WTC11 (cell line): ENCODE measurements around the gene GPR176. TPM values are rescaled to one million over a fixed set of nuclear protein-coding genes. Genes with fewer than 3 reads are reported as not detected.

ENCODE experiments used
- ATAC-seq: fragments of 200-7000 bp; cut with Tn5 transposase; 2 replicates; pipeline ENCODE4 v1.10.0; 2021; ENCODE audit warnings: mild to moderate bottlenecking, moderate library complexity
- CTCF ChIA-PET: fragments of 300-600 bp; sonication (Branson Sonifier 250); formaldehyde crosslinking; loops from one replicate; lab custom pipeline; 2021; ENCODE audit warnings: antibody characterized with exemption; lab: Charles Lee
- POLR2A ChIA-PET: fragments of 350-600 bp; sonication (Branson Sonifier 250); formaldehyde crosslinking; loops from one replicate; lab custom pipeline; 2021; ENCODE audit warnings: antibody characterized with exemption; lab: Charles Lee
- DNase-seq: peaks from one replicate; pipeline ENCODE4 v3.0.0; 2021; ENCODE audit warnings: low spot score
- H3K27ac Mint-ChIP-seq: 2 replicates; pipeline ENCODE4 v1.8.0; 2021; ENCODE audit warnings: mixed read lengths
- H3K27me3 Mint-ChIP-seq: 2 replicates; pipeline ENCODE4 v1.8.0; 2021; ENCODE audit warnings: low read depth, mild to moderate bottlenecking, moderate library complexity, mixed read lengths
- H3K36me3 Mint-ChIP-seq: 2 replicates; pipeline ENCODE4 v1.8.0; 2021; ENCODE audit warnings: mixed read lengths
- H3K4me1 Mint-ChIP-seq: 2 replicates; pipeline ENCODE4 v1.8.0; 2022; ENCODE audit warnings: mixed read lengths
- H3K4me3 Mint-ChIP-seq: 2 replicates; pipeline ENCODE4 v1.8.0; 2021; ENCODE audit warnings: mild to moderate bottlenecking, moderate library complexity, mixed read lengths
- H3K9me3 Mint-ChIP-seq: 2 replicates; pipeline ENCODE4 v1.8.0; 2021; ENCODE audit warnings: mixed read lengths
- ATF6 ChIP-seq: sonication (generic); formaldehyde crosslinking; IDR thresholded peaks from 2 replicates; pipeline ENCODE4 v1.8.1; 2023; ENCODE audit warnings: mild to moderate bottlenecking, missing genetic modification reagents
- CDX4 ChIP-seq: fragments of 250-450 bp; sonication (Bioruptor Pico); IDR thresholded peaks from 2 replicates; pipeline ENCODE4 v1.9.0; 2021; ENCODE audit warnings: moderate library complexity, mild to moderate bottlenecking, inconsistent platforms, borderline replicate concordance
- CREM ChIP-seq: sonication (generic); formaldehyde crosslinking; IDR thresholded peaks from 2 replicates; pipeline ENCODE4 v1.8.1; 2022; ENCODE audit warnings: mild to moderate bottlenecking, missing genetic modification reagents, moderate library complexity
- CTCF ChIP-seq: fragments of 200-600 bp; IDR thresholded peaks from 2 replicates; pipeline ENCODE4 v1.8.0; 2022; ENCODE audit warnings: antibody characterized with exemption
- MYBL2 ChIP-seq: sonication (generic); formaldehyde crosslinking; IDR thresholded peaks from 2 replicates; pipeline ENCODE4 v1.8.1; 2023; ENCODE audit warnings: mild to moderate bottlenecking, moderate library complexity, missing genetic modification reagents
- NFE2L1 ChIP-seq: sonication (generic); formaldehyde crosslinking; IDR thresholded peaks from 2 replicates; pipeline ENCODE4 v1.8.1; 2023; ENCODE audit warnings: missing genetic modification reagents
- NR3C1 ChIP-seq: sonication (generic); formaldehyde crosslinking; conservative IDR thresholded peaks from 2 replicates; pipeline ENCODE4 v1.8.1; 2023; ENCODE audit warnings: low read depth, mild to moderate bottlenecking, missing genetic modification reagents
- PRDM15 ChIP-seq: sonication (generic); formaldehyde crosslinking; IDR thresholded peaks from 2 replicates; pipeline ENCODE4 v1.8.0; 2022; ENCODE audit warnings: missing genetic modification reagents
- PRRX2 ChIP-seq: fragments of 250-450 bp; sonication (Bioruptor Pico); IDR thresholded peaks from 2 replicates; pipeline ENCODE4 v1.8.0; 2021; ENCODE audit warnings: mild to moderate bottlenecking
- SMAD4 ChIP-seq: sonication (generic); formaldehyde crosslinking; IDR thresholded peaks from 2 replicates; pipeline ENCODE4 v1.8.0; 2022; ENCODE audit warnings: mild to moderate bottlenecking, missing genetic modification reagents
- STAT6 ChIP-seq: sonication (generic); formaldehyde crosslinking; conservative IDR thresholded peaks from 2 replicates; pipeline ENCODE4 v1.8.1; 2023; ENCODE audit warnings: mild to moderate bottlenecking, low read depth, missing genetic modification reagents, moderate library complexity
- USF1 ChIP-seq: sonication (generic); formaldehyde crosslinking; IDR thresholded peaks from 2 replicates; pipeline ENCODE4 v1.8.0; 2022; ENCODE audit warnings: mild to moderate bottlenecking, missing genetic modification reagents
- ZMAT4 ChIP-seq: fragments of 250-450 bp; sonication (Bioruptor Pico); IDR thresholded peaks from 2 replicates; pipeline ENCODE4 v1.9.0; 2021; ENCODE audit warnings: mild to moderate bottlenecking
- ZNF263 ChIP-seq: sonication (generic); formaldehyde crosslinking; IDR thresholded peaks from 2 replicates; pipeline ENCODE4 v1.8.1; 2022; ENCODE audit warnings: low read depth, mild to moderate bottlenecking, moderate library complexity, missing genetic modification reagents
- ZNF281 ChIP-seq: sonication (generic); formaldehyde crosslinking; IDR thresholded peaks from 2 replicates; pipeline ENCODE4 v1.8.0; 2023; ENCODE audit warnings: mild to moderate bottlenecking, missing genetic modification reagents
- ZNF396 ChIP-seq: fragments of 250-450 bp; sonication (Bioruptor Pico); IDR thresholded peaks from 2 replicates; pipeline ENCODE4 v1.8.0; 2021; ENCODE audit warnings: mild to moderate bottlenecking, moderate library complexity, borderline replicate concordance
- ZNF425 ChIP-seq: fragments of 250-450 bp; sonication (Bioruptor Pico); conservative IDR thresholded peaks from 2 replicates; pipeline ENCODE4 v1.9.0; 2021; ENCODE audit warnings: mild to moderate bottlenecking
- total RNA-seq: library from RNA; stranded (reverse); gene quantifications from 3 replicates; pipeline ENCODE4 v1.2.3, GENCODE V29; 2021

Gene GPR176
- total RNA-seq, 1 experiment from 2014 or later = 117 TPM

GRCh38 chr15:39873978-39874377 lies 46.1 kb downstream of the GPR176 start (continued):
- TF ChIP-seq ATF6 (CRISPR knock-in tag) = no peak
- TF ChIP-seq SMAD4 (CRISPR knock-in tag) = no peak
- no peak for TF ChIP-seq USF1
- TF ChIP-seq CDX4 (CRISPR knock-in tag) = no peak
- TF ChIP-seq ZNF281 (CRISPR knock-in tag) = no peak
- TF ChIP-seq ZNF263 = no peak
- TF ChIP-seq ZNF396 (CRISPR knock-in tag) = no peak
- TF ChIP-seq NFE2L1 (CRISPR knock-in tag) = no peak
- no peak for TF ChIP-seq CTCF
- TF ChIP-seq NR3C1 (CRISPR knock-in tag) = no peak

- Mint-ChIP-seq H3K27me3 (no peaks in the 10 kb centered on the region), H3K36me3 (peaks cover 9% of the 10 kb centered on the region), H3K4me1 (peaks cover 65% of the 10 kb centered on the region), H3K9me3 (no peaks in the 10 kb centered on the region)
- no peak for ATAC-seq
- CTCF ChIA-PET = no interaction called here
- TF ChIP-seq PRDM15 (no peak), ZNF263 (no peak), STAT6 (CRISPR knock-in tag) (no peak), CREM (no peak), PRRX2 (CRISPR knock-in tag) (no peak), ZNF425 (no peak), ZMAT4 (CRISPR knock-in tag) (no peak), MYBL2 (CRISPR knock-in tag) (no peak)
- TF ChIP-seq, all 79 proteins: peak for 0
- no peak for DNase-seq
- H3K4me3 Mint-ChIP-seq = no peak overlapping the region
- H3K27ac Mint-ChIP-seq = no peak overlapping the region
- POLR2A ChIA-PET = interaction anchor here (1.5 kb wide), 1 partner anchor 51 kb away, joined by 3 read pairs; no protein-coding TSS in a partner anchor
Observed at GRCh38 chr15:39870537-39870936, 49.5 kb downstream of the GPR176 start.
